Measurements from ENCODE around the gene FAM3B.

DNA sequence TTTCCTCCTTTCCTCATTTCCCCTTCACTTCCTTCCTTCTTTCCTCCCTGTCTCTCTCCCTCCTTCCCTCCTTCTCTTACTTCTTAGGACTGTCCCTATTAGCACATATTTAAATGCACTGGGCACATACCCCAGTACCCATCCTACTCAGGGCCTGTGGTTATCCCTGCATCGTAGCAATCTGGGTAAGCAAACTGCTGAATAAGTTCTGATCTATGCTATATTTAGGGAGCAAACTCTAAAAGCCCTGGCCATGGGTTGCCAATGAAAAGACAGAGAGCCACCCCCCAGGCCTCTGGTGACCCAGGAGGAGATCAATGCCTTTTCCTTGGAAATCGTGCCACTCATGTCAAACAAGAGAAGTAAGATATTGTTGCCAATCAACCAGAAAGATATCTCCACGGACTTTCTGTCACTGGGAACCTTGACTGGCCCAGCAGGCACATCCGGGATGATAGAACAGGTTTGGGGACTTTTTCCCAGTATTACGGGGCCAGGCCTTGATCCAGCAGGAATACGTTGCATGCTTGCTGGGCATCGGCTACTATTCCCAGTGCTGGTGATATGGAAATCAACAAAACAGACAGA lies 5.4 kb downstream of the FAM3B start:
- TF ChIP-seq, protein P1, sequence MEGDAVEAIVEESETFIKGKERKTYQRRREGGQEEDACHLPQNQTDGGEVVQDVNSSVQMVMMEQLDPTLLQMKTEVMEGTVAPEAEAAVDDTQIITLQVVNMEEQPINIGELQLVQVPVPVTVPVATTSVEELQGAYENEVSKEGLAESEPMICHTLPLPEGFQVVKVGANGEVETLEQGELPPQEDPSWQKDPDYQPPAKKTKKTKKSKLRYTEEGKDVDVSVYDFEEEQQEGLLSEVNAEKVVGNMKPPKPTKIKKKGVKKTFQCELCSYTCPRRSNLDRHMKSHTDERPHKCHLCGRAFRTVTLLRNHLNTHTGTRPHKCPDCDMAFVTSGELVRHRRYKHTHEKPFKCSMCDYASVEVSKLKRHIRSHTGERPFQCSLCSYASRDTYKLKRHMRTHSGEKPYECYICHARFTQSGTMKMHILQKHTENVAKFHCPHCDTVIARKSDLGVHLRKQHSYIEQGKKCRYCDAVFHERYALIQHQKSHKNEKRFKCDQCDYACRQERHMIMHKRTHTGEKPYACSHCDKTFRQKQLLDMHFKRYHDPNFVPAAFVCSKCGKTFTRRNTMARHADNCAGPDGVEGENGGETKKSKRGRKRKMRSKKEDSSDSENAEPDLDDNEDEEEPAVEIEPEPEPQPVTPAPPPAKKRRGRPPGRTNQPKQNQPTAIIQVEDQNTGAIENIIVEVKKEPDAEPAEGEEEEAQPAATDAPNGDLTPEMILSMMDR (tag by site-specific recombination; IDR thresholded peaks at IDR 0.05) = no peak
- TF ChIP-seq ZNF747 (tag by site-specific recombination; IDR thresholded peaks at IDR 0.05) (no peak), ZNF274 (IDR thresholded peaks at IDR 0.05; ENCODE audit: low read length) (no peak), ZNF274 (tag by site-specific recombination; IDR thresholded peaks at IDR 0.05; ENCODE audit: borderline replicate concordance) (no peak), ZNF112 (tag by site-specific recombination; IDR thresholded peaks at IDR 0.05) (no peak), ZBTB7A (tag by site-specific recombination; IDR thresholded peaks at IDR 0.05; ENCODE audit: low read depth) (no peak), ZFP41 (tag by site-specific recombination; IDR thresholded peaks at IDR 0.05; ENCODE audit: borderline replicate concordance) (no peak)
- TF ChIP-seq, protein P2, sequence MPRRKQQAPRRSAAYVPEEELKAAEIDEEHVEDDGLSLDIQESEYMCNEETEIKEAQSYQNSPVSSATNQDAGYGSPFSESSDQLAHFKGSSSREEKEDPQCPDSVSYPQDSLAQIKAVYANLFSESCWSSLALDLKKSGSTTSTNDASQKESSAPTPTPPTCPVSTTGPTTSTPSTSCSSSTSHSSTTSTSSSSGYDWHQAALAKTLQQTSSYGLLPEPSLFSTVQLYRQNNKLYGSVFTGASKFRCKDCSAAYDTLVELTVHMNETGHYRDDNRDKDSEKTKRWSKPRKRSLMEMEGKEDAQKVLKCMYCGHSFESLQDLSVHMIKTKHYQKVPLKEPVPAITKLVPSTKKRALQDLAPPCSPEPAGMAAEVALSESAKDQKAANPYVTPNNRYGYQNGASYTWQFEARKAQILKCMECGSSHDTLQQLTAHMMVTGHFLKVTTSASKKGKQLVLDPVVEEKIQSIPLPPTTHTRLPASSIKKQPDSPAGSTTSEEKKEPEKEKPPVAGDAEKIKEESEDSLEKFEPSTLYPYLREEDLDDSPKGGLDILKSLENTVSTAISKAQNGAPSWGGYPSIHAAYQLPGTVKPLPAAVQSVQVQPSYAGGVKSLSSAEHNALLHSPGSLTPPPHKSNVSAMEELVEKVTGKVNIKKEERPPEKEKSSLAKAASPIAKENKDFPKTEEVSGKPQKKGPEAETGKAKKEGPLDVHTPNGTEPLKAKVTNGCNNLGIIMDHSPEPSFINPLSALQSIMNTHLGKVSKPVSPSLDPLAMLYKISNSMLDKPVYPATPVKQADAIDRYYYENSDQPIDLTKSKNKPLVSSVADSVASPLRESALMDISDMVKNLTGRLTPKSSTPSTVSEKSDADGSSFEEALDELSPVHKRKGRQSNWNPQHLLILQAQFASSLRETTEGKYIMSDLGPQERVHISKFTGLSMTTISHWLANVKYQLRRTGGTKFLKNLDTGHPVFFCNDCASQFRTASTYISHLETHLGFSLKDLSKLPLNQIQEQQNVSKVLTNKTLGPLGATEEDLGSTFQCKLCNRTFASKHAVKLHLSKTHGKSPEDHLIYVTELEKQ (tag by site-specific recombination; IDR thresholded peaks at IDR 0.05; ENCODE audit: borderline replicate concordance) = no peak
- TF ChIP-seq, protein P3, sequence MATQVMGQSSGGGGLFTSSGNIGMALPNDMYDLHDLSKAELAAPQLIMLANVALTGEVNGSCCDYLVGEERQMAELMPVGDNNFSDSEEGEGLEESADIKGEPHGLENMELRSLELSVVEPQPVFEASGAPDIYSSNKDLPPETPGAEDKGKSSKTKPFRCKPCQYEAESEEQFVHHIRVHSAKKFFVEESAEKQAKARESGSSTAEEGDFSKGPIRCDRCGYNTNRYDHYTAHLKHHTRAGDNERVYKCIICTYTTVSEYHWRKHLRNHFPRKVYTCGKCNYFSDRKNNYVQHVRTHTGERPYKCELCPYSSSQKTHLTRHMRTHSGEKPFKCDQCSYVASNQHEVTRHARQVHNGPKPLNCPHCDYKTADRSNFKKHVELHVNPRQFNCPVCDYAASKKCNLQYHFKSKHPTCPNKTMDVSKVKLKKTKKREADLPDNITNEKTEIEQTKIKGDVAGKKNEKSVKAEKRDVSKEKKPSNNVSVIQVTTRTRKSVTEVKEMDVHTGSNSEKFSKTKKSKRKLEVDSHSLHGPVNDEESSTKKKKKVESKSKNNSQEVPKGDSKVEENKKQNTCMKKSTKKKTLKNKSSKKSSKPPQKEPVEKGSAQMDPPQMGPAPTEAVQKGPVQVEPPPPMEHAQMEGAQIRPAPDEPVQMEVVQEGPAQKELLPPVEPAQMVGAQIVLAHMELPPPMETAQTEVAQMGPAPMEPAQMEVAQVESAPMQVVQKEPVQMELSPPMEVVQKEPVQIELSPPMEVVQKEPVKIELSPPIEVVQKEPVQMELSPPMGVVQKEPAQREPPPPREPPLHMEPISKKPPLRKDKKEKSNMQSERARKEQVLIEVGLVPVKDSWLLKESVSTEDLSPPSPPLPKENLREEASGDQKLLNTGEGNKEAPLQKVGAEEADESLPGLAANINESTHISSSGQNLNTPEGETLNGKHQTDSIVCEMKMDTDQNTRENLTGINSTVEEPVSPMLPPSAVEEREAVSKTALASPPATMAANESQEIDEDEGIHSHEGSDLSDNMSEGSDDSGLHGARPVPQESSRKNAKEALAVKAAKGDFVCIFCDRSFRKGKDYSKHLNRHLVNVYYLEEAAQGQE (tag by site-specific recombination; IDR thresholded peaks at IDR 0.05) = no peak
- TF ChIP-seq, protein P4, sequence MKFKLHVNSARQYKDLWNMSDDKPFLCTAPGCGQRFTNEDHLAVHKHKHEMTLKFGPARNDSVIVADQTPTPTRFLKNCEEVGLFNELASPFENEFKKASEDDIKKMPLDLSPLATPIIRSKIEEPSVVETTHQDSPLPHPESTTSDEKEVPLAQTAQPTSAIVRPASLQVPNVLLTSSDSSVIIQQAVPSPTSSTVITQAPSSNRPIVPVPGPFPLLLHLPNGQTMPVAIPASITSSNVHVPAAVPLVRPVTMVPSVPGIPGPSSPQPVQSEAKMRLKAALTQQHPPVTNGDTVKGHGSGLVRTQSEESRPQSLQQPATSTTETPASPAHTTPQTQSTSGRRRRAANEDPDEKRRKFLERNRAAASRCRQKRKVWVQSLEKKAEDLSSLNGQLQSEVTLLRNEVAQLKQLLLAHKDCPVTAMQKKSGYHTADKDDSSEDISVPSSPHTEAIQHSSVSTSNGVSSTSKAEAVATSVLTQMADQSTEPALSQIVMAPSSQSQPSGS (tag by site-specific recombination; IDR thresholded peaks at IDR 0.05; ENCODE audit: low read depth) = no peak

Measured in HEK293 (cell line).